ENCODE results near the gene GSTM4. TPM values are rescaled to one million over a fixed set of nuclear protein-coding genes. Genes with fewer than 3 reads are reported as not detected.

Gene GSTM4
- total and polyA plus RNA-seq, 9 of the 15 experiments (the other 6 are each of a cell fraction or from before 2014, with no cell fraction given): 18.8 to 53.4 (median 38.8) TPM

DNA sequence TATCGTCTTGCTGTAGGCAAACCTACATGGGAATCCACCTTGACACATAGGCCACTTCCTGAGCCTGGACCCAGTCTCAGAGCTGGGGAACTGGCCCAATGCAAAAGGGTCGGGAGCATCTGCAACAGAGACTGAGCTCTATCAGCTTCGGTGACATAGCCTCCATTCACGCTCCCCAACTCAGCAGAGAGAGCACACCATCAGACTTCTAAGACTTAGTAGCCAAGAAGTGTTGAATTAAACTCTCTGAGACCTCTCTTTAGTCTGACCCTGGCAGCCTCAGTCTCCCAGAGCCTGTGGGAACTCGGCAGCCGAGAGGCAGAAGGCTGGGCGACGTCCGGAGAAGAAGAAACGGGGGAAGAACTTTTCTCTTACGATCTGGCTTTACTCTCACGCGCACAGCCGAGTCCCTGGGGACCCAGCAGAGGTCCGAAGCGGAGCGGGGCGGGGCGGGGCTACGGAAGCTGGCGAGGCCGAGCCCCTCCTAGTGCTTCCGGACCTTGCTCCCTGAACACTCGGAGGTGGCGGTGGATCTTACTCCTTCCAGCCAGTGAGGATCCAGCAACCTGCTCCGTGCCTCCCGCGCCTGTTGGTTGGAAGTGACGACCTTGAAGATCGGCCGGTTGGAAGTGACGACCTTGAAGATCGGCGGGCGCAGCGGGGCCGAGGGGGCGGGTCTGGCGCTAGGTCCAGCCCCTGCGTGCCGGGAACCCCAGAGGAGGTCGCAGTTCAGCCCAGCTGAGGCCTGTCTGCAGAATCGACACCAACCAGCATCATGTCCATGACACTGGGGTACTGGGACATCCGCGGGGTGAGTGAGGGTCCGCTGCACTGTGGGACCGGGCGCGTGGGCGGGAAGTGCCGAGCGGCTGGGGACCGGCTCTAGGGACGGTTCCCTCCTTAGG is at the start of gene GSTM4 (continued):
- TF ChIP-seq, protein P1, sequence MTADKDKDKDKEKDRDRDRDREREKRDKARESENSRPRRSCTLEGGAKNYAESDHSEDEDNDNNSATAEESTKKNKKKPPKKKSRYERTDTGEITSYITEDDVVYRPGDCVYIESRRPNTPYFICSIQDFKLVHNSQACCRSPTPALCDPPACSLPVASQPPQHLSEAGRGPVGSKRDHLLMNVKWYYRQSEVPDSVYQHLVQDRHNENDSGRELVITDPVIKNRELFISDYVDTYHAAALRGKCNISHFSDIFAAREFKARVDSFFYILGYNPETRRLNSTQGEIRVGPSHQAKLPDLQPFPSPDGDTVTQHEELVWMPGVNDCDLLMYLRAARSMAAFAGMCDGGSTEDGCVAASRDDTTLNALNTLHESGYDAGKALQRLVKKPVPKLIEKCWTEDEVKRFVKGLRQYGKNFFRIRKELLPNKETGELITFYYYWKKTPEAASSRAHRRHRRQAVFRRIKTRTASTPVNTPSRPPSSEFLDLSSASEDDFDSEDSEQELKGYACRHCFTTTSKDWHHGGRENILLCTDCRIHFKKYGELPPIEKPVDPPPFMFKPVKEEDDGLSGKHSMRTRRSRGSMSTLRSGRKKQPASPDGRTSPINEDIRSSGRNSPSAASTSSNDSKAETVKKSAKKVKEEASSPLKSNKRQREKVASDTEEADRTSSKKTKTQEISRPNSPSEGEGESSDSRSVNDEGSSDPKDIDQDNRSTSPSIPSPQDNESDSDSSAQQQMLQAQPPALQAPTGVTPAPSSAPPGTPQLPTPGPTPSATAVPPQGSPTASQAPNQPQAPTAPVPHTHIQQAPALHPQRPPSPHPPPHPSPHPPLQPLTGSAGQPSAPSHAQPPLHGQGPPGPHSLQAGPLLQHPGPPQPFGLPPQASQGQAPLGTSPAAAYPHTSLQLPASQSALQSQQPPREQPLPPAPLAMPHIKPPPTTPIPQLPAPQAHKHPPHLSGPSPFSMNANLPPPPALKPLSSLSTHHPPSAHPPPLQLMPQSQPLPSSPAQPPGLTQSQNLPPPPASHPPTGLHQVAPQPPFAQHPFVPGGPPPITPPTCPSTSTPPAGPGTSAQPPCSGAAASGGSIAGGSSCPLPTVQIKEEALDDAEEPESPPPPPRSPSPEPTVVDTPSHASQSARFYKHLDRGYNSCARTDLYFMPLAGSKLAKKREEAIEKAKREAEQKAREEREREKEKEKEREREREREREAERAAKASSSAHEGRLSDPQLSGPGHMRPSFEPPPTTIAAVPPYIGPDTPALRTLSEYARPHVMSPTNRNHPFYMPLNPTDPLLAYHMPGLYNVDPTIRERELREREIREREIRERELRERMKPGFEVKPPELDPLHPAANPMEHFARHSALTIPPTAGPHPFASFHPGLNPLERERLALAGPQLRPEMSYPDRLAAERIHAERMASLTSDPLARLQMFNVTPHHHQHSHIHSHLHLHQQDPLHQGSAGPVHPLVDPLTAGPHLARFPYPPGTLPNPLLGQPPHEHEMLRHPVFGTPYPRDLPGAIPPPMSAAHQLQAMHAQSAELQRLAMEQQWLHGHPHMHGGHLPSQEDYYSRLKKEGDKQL (CRISPR knock-in tag; IDR thresholded peaks at IDR 0.05; ENCODE audit: borderline replicate concordance): no peak
- TF ChIP-seq, protein P2, sequence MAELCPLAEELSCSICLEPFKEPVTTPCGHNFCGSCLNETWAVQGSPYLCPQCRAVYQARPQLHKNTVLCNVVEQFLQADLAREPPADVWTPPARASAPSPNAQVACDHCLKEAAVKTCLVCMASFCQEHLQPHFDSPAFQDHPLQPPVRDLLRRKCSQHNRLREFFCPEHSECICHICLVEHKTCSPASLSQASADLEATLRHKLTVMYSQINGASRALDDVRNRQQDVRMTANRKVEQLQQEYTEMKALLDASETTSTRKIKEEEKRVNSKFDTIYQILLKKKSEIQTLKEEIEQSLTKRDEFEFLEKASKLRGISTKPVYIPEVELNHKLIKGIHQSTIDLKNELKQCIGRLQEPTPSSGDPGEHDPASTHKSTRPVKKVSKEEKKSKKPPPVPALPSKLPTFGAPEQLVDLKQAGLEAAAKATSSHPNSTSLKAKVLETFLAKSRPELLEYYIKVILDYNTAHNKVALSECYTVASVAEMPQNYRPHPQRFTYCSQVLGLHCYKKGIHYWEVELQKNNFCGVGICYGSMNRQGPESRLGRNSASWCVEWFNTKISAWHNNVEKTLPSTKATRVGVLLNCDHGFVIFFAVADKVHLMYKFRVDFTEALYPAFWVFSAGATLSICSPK (IDR thresholded peaks at IDR 0.05; ENCODE audit: borderline replicate concordance): no peak
- TF ChIP-seq FOXA1 (IDR thresholded peaks at IDR 0.05; ENCODE audit: borderline replicate concordance): no peak
- TF ChIP-seq ZNF217 (CRISPR knock-in tag; IDR thresholded peaks at IDR 0.05): no peak
- TF ChIP-seq, protein P3, sequence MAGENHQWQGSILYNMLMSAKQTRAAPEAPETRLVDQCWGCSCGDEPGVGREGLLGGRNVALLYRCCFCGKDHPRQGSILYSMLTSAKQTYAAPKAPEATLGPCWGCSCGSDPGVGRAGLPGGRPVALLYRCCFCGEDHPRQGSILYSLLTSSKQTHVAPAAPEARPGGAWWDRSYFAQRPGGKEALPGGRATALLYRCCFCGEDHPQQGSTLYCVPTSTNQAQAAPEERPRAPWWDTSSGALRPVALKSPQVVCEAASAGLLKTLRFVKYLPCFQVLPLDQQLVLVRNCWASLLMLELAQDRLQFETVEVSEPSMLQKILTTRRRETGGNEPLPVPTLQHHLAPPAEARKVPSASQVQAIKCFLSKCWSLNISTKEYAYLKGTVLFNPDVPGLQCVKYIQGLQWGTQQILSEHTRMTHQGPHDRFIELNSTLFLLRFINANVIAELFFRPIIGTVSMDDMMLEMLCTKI (IDR thresholded peaks at IDR 0.05; ENCODE audit: partially characterized antibody): no peak
- TF ChIP-seq SMAD4 (CRISPR knock-in tag; conservative IDR thresholded peaks at IDR 0.05): peak; percentile 54
- peak in 1 of 2 experiments; percentile 30; a peak in 1 of 4 replicates for TF ChIP-seq RCOR1 (IDR thresholded peaks at IDR 0.05; ENCODE audit: borderline replicate concordance in 1 of 2, low read depth in 2 of 2, low read length in 2 of 2)
- peak; percentile 26 for TF ChIP-seq CHD1 (IDR thresholded peaks at IDR 0.05; ENCODE audit: low read length)
- TF ChIP-seq ZNF77 (CRISPR knock-in tag; IDR thresholded peaks at IDR 0.05): no peak
- TF ChIP-seq ZBTB1 (CRISPR knock-in tag; IDR thresholded peaks at IDR 0.05; ENCODE audit: borderline replicate concordance, low read depth): no peak
- TF ChIP-seq EGR1 (conservative IDR thresholded peaks at IDR 0.05): peak; percentile 96
- TF ChIP-seq, protein P4, sequence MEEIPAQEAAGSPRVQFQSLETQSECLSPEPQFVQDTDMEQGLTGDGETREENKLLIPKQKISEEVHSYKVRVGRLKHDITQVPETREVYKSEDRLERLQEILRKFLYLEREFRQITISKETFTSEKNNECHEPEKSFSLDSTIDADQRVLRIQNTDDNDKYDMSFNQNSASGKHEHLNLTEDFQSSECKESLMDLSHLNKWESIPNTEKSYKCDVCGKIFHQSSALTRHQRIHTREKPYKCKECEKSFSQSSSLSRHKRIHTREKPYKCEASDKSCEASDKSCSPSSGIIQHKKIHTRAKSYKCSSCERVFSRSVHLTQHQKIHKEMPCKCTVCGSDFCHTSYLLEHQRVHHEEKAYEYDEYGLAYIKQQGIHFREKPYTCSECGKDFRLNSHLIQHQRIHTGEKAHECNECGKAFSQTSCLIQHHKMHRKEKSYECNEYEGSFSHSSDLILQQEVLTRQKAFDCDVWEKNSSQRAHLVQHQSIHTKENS (CRISPR knock-in tag; IDR thresholded peaks at IDR 0.05): no peak
- no peak for TF ChIP-seq SRSF1 (IDR thresholded peaks at IDR 0.05; ENCODE audit: low read depth, low read length)
- 0 out of 2 replicates have a peak, but pooled peaks have one; percentile 43 for TF ChIP-seq GATAD2A (IDR thresholded peaks at IDR 0.05)
- TF ChIP-seq NRF1 (conservative IDR thresholded peaks at IDR 0.05 in 1 of 2, IDR thresholded peaks at IDR 0.05 in 1 of 2): peak; percentile 63 to 74; a peak in 3 of 4 replicates
- TF ChIP-seq NCOA6 (IDR thresholded peaks at IDR 0.05): no peak
- no peak for TF ChIP-seq TRIM24 (IDR thresholded peaks at IDR 0.05)
- no peak for TF ChIP-seq ZKSCAN8 (CRISPR knock-in tag; IDR thresholded peaks at IDR 0.05)

Data from K562 (cell line).